ENCODE measurements around the gene CYP2C9.
A peak's percentile ranks its signal among the peaks of the same experiment; 100 is the strongest.
"Not testable (repeated sequence)": the region's sequence is repeated elsewhere in the genome, so short reads cannot be mapped to it uniquely, and the experiment has no call there.

Gene CYP2C9

GRCh38 chr10:94936721-94937120 is 1.7 kb upstream of the CYP2C9 start:
- DNase-seq (ENCODE audit: low read depth), result no peak
- TF ChIP-seq, protein P1, sequence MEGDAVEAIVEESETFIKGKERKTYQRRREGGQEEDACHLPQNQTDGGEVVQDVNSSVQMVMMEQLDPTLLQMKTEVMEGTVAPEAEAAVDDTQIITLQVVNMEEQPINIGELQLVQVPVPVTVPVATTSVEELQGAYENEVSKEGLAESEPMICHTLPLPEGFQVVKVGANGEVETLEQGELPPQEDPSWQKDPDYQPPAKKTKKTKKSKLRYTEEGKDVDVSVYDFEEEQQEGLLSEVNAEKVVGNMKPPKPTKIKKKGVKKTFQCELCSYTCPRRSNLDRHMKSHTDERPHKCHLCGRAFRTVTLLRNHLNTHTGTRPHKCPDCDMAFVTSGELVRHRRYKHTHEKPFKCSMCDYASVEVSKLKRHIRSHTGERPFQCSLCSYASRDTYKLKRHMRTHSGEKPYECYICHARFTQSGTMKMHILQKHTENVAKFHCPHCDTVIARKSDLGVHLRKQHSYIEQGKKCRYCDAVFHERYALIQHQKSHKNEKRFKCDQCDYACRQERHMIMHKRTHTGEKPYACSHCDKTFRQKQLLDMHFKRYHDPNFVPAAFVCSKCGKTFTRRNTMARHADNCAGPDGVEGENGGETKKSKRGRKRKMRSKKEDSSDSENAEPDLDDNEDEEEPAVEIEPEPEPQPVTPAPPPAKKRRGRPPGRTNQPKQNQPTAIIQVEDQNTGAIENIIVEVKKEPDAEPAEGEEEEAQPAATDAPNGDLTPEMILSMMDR (conservative IDR thresholded peaks at IDR 0.05; ENCODE audit: low read depth, low read length), result no peak
- H3K4me3 ChIP-seq (ENCODE audit: low read length), result no peak overlapping the region

GRCh38 chr10:94943432-94944103 is 5.1 kb downstream of the CYP2C9 start:
- not testable (repeated sequence) for DNase-seq (ENCODE audit: low read depth); H3K4me3 ChIP-seq (ENCODE audit: low read length)

DNA sequence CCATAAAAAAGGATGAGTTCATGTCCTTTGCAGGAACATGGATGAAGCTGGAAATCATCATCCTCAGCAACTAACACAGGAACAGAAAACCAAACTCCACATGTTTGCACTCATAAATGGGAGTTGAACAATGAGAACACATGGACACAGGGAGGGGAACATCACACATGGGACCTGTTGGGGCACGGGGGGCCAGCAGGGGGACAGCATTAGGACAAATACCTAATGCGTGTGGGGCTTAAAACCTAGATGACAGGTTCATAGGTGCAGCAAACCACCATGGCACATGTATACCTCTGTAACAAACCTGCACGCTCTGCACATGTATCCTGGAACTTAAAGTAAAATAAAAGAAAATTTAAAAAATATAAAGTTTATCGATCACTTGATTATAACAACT is 7.7 kb downstream of the CYP2C9 start:
- not testable (repeated sequence) for DNase-seq (ENCODE audit: low read depth); H3K4me3 ChIP-seq (ENCODE audit: low read length)

GRCh38 chr10:94963901-94964300 is 25.4 kb downstream of the CYP2C9 start:
- H3K4me3 ChIP-seq (ENCODE audit: low read length), result no peak overlapping the region
- no peak for DNase-seq (ENCODE audit: low read depth)
- TF ChIP-seq, protein P1 (conservative IDR thresholded peaks at IDR 0.05; ENCODE audit: low read depth, low read length), result peak; percentile 51

DNA sequence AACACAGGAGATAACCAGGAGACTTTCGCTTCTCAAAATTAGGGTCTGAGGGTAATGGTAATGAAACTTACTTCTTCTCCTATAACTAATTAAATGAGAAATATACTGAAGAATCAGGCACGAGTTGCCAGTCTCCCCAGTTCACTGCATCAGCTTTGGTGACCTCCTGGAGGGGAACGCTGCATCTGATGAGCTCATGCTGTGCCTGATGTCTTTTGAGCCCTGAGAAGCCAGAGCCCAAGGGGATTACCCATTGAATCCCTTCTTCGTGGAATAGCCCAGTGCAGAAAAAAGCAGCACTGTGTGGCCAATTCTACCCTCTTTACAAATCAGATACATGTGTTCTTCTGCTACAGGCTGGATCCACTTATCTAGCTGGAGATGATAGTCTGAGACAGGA is 45.1 kb downstream of the CYP2C9 start:
- H3K4me3 ChIP-seq (ENCODE audit: low read length), result no peak overlapping the region
- TF ChIP-seq, protein P1 (conservative IDR thresholded peaks at IDR 0.05; ENCODE audit: low read depth, low read length), result no peak
- DNase-seq (ENCODE audit: low read depth), result no peak

DNA sequence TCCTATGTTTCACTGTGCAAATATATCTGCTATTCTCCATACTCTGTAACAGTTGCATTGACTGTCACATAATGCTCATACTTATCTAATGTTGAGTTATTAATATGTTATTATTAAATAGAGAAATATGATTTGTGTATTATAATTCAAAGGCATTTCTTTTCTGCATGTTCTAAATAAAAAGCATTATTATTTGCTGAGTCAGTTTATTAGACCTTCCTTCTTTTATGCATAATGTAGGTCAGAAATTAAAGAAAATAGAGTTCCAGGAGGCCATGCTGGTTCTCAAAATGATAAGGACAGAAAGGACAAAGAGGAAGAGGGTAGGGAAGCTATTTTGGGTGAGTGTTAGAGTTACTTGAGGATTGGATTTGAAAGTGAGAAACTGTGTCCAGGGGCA is 50.7 kb downstream of the CYP2C9 start:
- TF ChIP-seq, protein P1 (conservative IDR thresholded peaks at IDR 0.05; ENCODE audit: low read depth, low read length), result no peak
- no peak overlapping the region for H3K4me3 ChIP-seq (ENCODE audit: low read length)

GRCh38 chr10:94991243-94991888 is 52.9 kb downstream of the CYP2C9 start:
- DNase-seq (ENCODE audit: low read depth), result no peak
- no peak overlapping the region for H3K4me3 ChIP-seq (ENCODE audit: low read length)
- TF ChIP-seq, protein P1 (conservative IDR thresholded peaks at IDR 0.05; ENCODE audit: low read depth, low read length), result no peak

More for the DNA sequence above, 50.7 kb downstream of the CYP2C9 start:
- no peak for DNase-seq (ENCODE audit: low read depth)

- TF ChIP-seq, protein P1 (conservative IDR thresholded peaks at IDR 0.05; ENCODE audit: low read depth, low read length), result no peak
- DNase-seq (ENCODE audit: low read depth), result no peak
- no peak overlapping the region for H3K4me3 ChIP-seq (ENCODE audit: low read length)
These were observed 54.4 kb downstream of the CYP2C9 start for GRCh38 chr10:94992811-94993210.

Data from retinal pigment epithelial cell (primary cell).